Measurements from ENCODE around the gene PTPRB.

The PTPRB gene

GRCh38 chr12:70641691-70642090 lies 4.5 kb upstream of the PTPRB start:
- DNase-seq: no peak

- no peak for DNase-seq
Observed at GRCh38 chr12:70640901-70641300, 3.7 kb upstream of the PTPRB start.

GRCh38 chr12:70639535-70639934 lies 2.3 kb upstream of the PTPRB start:
- no peak for DNase-seq

GRCh38 chr12:70638639-70639360 lies 1.6 kb upstream of the PTPRB start:
- DNase-seq: no peak

GRCh38 chr12:70635755-70636154 lies 1.5 kb downstream of the PTPRB start:
- no peak for DNase-seq

- no peak for DNase-seq
Observed at GRCh38 chr12:70628701-70629480, 8.3 kb downstream of the PTPRB start.

GRCh38 chr12:70627677-70628076 lies 9.6 kb downstream of the PTPRB start:
- no peak for DNase-seq

- no peak for DNase-seq
Observed at GRCh38 chr12:70626180-70626579, 11.0 kb downstream of the PTPRB start.

GRCh38 chr12:70619471-70620152 lies 17.6 kb downstream of the PTPRB start:
- DNase-seq: no peak

- DNase-seq: no peak
Observed at GRCh38 chr12:70618371-70618770, 18.9 kb downstream of the PTPRB start.

- no peak for DNase-seq
Observed at GRCh38 chr12:70617450-70617849, 19.8 kb downstream of the PTPRB start.

GRCh38 chr12:70615174-70615866 lies 21.9 kb downstream of the PTPRB start:
- no peak for DNase-seq

- peak; percentile 3 for DNase-seq
Observed at GRCh38 chr12:70609739-70610491, 27.3 kb downstream of the PTPRB start.

- DNase-seq: no peak
Observed at GRCh38 chr12:70609203-70609602, 28.0 kb downstream of the PTPRB start.

GRCh38 chr12:70608184-70608583 lies 29.0 kb downstream of the PTPRB start:
- DNase-seq: no peak

GRCh38 chr12:70607107-70607506 lies 30.1 kb downstream of the PTPRB start:
- DNase-seq: no peak

GRCh38 chr12:70605976-70606375 lies 31.3 kb downstream of the PTPRB start:
- no peak for DNase-seq

- DNase-seq: no peak
Observed at GRCh38 chr12:70604662-70605061, 32.6 kb downstream of the PTPRB start.

GRCh38 chr12:70603044-70603443 lies 34.2 kb downstream of the PTPRB start:
- DNase-seq: no peak

- DNase-seq: peak; percentile 42
Observed at GRCh38 chr12:70598467-70599193, 38.6 kb downstream of the PTPRB start.

- DNase-seq: no peak
Observed at GRCh38 chr12:70592664-70593063, 44.6 kb downstream of the PTPRB start.
